ENCODE results near the gene ANKRD33B. TPM values are rescaled to one million over a fixed set of nuclear protein-coding genes. Genes with fewer than 3 reads are reported as not detected.
A peak's percentile ranks its signal among the peaks of the same experiment; 100 is the strongest.

Gene ANKRD33B
- total and polyA plus RNA-seq, 9 of the 15 experiments (the other 6 are each of a cell fraction or from before 2014, with no cell fraction given): 0.10 to 1.7 (median 0.40) TPM

DNA sequence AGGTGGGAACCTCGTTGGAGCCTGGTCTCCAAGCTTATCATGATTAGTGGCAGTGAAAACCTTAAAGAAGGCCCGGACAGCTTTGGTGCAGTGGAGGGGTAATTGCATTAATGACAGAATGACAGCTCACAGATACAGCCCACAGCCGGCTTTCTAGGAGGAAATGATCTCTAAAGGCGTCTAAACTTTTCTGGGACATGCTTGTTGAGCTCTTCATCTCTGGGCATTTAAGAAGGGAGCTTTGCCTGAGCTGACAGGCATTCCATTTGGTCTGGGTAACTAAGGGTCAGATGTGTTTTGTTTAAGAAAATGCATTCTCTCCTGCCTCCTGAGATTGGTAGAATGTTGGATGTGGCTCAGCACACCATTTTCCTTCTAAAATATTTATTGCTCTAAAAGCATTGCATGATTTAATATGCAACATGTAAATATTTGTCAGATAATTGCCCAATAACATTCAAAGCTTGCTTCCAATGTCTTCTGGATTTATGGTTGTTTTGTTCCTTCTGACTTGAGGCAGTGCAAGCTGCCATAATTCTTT is 4.0 kb downstream of the ANKRD33B start (continued):
- TF ChIP-seq, protein P1, sequence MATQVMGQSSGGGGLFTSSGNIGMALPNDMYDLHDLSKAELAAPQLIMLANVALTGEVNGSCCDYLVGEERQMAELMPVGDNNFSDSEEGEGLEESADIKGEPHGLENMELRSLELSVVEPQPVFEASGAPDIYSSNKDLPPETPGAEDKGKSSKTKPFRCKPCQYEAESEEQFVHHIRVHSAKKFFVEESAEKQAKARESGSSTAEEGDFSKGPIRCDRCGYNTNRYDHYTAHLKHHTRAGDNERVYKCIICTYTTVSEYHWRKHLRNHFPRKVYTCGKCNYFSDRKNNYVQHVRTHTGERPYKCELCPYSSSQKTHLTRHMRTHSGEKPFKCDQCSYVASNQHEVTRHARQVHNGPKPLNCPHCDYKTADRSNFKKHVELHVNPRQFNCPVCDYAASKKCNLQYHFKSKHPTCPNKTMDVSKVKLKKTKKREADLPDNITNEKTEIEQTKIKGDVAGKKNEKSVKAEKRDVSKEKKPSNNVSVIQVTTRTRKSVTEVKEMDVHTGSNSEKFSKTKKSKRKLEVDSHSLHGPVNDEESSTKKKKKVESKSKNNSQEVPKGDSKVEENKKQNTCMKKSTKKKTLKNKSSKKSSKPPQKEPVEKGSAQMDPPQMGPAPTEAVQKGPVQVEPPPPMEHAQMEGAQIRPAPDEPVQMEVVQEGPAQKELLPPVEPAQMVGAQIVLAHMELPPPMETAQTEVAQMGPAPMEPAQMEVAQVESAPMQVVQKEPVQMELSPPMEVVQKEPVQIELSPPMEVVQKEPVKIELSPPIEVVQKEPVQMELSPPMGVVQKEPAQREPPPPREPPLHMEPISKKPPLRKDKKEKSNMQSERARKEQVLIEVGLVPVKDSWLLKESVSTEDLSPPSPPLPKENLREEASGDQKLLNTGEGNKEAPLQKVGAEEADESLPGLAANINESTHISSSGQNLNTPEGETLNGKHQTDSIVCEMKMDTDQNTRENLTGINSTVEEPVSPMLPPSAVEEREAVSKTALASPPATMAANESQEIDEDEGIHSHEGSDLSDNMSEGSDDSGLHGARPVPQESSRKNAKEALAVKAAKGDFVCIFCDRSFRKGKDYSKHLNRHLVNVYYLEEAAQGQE (IDR thresholded peaks at IDR 0.05; ENCODE audit: borderline replicate concordance): no peak
- TF ChIP-seq, protein P1 (CRISPR knock-in tag; IDR thresholded peaks at IDR 0.05; ENCODE audit: low read depth): no peak
- TF ChIP-seq CBFA2T3 (IDR thresholded peaks at IDR 0.05) (no peak), ZNF140 (CRISPR knock-in tag; IDR thresholded peaks at IDR 0.05) (0 out of 2 replicates have a peak, but pooled peaks have one; percentile 18), HDAC6 (IDR thresholded peaks at IDR 0.05; ENCODE audit: low read depth, low read length) (no peak), CCNT2 (IDR thresholded peaks at IDR 0.05; ENCODE audit: borderline replicate concordance, extremely low read depth, insufficient read length, low read depth, low read length) (no peak), ARID4B (CRISPR knock-in tag; IDR thresholded peaks at IDR 0.05) (no peak), ZNF707 (CRISPR knock-in tag; conservative IDR thresholded peaks at IDR 0.05) (no peak)
- TF ChIP-seq, protein P2, sequence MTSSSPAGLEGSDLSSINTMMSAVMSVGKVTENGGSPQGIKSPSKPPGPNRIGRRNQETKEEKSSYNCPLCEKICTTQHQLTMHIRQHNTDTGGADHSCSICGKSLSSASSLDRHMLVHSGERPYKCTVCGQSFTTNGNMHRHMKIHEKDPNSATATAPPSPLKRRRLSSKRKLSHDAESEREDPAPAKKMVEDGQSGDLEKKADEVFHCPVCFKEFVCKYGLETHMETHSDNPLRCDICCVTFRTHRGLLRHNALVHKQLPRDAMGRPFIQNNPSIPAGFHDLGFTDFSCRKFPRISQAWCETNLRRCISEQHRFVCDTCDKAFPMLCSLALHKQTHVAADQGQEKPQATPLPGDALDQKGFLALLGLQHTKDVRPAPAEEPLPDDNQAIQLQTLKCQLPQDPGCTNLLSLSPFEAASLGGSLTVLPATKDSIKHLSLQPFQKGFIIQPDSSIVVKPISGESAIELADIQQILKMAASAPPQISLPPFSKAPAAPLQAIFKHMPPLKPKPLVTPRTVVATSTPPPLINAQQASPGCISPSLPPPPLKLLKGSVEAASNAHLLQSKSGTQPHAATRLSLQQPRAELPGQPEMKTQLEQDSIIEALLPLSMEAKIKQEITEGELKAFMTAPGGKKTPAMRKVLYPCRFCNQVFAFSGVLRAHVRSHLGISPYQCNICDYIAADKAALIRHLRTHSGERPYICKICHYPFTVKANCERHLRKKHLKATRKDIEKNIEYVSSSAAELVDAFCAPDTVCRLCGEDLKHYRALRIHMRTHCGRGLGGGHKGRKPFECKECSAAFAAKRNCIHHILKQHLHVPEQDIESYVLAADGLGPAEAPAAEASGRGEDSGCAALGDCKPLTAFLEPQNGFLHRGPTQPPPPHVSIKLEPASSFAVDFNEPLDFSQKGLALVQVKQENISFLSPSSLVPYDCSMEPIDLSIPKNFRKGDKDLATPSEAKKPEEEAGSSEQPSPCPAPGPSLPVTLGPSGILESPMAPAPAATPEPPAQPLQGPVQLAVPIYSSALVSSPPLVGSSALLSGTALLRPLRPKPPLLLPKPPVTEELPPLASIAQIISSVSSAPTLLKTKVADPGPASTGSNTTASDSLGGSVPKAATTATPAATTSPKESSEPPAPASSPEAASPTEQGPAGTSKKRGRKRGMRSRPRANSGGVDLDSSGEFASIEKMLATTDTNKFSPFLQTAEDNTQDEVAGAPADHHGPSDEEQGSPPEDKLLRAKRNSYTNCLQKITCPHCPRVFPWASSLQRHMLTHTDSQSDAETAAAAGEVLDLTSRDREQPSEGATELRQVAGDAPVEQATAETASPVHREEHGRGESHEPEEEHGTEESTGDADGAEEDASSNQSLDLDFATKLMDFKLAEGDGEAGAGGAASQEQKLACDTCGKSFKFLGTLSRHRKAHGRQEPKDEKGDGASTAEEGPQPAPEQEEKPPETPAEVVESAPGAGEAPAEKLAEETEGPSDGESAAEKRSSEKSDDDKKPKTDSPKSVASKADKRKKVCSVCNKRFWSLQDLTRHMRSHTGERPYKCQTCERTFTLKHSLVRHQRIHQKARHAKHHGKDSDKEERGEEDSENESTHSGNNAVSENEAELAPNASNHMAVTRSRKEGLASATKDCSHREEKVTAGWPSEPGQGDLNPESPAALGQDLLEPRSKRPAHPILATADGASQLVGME (CRISPR knock-in tag; IDR thresholded peaks at IDR 0.05): no peak

Data from K562 (cell line).